Measurements from ENCODE around the gene FARS2. TPM values are rescaled to one million over a fixed set of nuclear protein-coding genes. Genes with fewer than 3 reads are reported as not detected.

The FARS2 gene
- total RNA-seq, 2 donors from 2014 or later = 23.9 to 26.0 TPM

DNA sequence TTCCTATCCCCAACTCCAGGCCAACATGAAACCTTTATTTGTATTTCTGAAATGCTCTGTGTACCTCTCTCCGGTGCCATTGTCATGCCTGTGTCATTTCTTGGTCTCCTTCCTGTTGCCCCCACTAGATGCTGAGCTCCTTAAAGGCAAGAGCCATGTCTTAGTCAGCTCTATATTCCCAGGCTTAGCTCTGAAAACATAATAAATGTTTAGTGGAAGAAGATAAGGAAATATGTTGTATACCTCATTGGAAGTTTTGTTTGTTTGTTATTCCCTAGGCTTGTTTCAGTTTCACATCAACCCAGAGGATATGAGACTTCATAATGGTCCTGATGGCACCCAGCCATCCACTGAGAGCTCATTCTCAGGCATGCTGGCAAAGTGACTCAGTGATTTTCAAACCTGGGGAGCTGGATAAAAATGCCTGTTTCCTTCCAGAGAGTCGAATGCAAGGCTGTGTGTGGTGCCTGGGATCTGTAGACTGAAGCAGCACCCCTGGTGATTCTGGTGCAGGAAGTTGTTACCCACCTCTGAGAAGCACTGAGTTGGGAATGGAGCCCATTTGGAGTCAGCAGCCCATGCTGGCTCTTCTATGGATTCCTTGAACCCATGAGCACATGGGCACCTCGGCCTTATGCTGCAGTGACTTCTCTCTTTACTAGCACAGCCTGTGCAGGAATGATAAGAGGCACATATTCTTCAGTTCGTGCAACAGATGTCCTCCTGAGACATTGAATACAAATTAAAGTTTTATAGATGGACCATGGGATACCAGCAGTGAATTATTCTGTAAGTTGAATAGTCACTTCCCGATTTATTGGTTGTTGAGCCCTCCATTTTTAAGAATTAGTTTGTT is 205.2 kb downstream of the FARS2 start:
- Mint-ChIP-seq H3K4me1 (ENCODE audit: low read depth) (peaks cover 15% of the 10 kb centered on the region), H3K9me3 (no peaks in the 10 kb centered on the region), H3K27ac (peak overlapping the region; percentile 33), H3K27me3 (ENCODE audit: low read depth) (no peaks in the 10 kb centered on the region), H3K4me3 (no peak overlapping the region), H3K36me3 (ENCODE audit: insufficient read depth in 2 of 2) (no peaks in the 10 kb centered on the region)
- DNase-seq (no peak), ATAC-seq (replicated peaks in 1 of 2) (no peak)

DNA sequence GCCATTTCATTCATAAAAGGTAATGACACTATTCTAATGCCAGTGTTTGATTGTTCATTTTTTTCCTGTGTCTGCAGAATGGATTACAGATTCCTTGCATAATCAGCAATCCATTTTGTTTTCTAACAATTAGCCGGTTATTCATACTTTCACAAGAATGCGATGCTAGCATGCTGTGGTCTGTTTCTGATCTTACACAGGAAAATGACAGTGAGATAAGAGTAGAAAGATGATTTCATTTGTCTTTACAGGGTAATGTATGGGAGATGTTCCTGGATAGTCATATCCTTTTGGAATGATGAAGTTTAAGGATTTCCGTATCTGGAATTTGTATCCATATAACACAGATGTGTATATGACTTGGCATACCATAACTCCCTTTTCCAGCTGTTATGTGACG is 207.3 kb downstream of the FARS2 start:
- no peak overlapping the region for H3K27ac Mint-ChIP-seq
- H3K4me3 Mint-ChIP-seq = no peak overlapping the region
- ATAC-seq (replicated peaks in 1 of 2) (no peak), DNase-seq (no peak)
- no peaks in the 10 kb centered on the region for H3K36me3 Mint-ChIP-seq (ENCODE audit: insufficient read depth in 2 of 2)
- peaks cover 15% of the 10 kb centered on the region for H3K4me1 Mint-ChIP-seq (ENCODE audit: low read depth)
- no peaks in the 10 kb centered on the region for H3K27me3 Mint-ChIP-seq (ENCODE audit: low read depth)
- no peaks in the 10 kb centered on the region for H3K9me3 Mint-ChIP-seq

DNA sequence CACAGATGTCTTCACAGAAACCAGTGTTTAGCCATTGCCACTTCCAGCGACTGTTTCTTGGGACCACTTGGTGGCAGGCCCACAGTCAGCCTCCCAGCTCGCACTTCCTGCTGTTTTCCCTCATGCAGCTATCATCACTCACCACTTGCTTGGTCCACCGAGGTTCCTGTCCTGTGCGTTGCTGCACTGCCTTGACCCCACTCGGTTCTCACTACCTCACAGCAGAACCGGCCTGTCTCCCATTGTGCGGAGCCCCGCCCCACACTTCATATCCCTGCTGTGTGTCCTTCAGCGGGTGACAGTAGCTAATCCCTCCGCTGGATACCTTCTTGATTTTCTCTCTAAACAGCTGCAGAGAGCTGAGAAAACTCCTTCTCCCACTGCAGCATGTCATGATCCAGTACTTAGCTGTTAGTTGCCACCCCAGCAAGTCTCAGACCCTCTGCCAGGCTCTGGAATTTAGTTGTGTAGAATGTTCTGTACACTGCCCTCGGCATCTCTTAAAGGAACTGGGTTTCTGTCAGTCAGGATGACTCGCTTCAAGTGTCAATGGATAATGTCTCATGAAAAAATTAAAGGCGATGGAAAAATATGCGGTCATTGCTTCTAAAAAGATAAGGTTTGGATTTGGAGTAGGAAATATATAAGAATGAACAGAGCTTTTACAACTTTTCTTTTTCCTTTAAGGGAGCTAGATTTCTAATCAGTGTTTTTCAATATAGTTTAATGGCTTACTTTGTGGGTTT is 208.0 kb downstream of the FARS2 start:
- DNase-seq (no peak), ATAC-seq (replicated peaks in 1 of 2) (no peak)
- H3K27me3 Mint-ChIP-seq (ENCODE audit: low read depth) = no peaks in the 10 kb centered on the region
- H3K9me3 Mint-ChIP-seq = no peaks in the 10 kb centered on the region
- H3K27ac Mint-ChIP-seq = no peak overlapping the region
- H3K36me3 Mint-ChIP-seq (ENCODE audit: insufficient read depth in 2 of 2) = no peaks in the 10 kb centered on the region
- no peak overlapping the region for H3K4me3 Mint-ChIP-seq
- H3K4me1 Mint-ChIP-seq (ENCODE audit: low read depth) = peaks cover 15% of the 10 kb centered on the region

DNA sequence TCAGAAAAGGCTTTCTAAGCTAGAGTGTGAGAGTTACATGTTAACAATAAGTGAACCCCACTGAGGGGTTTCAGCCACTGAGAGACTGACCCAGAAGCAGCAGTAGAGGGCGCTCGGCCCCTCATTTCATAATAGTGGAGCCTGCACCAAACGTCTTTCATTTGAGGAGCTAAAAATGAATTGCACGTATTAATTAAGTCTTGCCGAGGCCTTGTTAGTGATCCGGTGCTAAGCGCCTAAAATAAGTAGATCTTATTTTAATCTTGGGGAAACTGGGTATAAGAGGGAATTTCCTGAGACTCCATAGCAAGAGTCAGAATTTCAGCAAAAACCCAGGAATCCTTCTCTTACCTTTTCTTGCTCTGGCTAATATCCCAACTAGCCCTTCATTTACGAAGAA is 209.7 kb downstream of the FARS2 start:
- H3K36me3 Mint-ChIP-seq (ENCODE audit: insufficient read depth in 2 of 2) = peaks cover 0 to 2% of the 10 kb centered on the region in 2 donors

DNA sequence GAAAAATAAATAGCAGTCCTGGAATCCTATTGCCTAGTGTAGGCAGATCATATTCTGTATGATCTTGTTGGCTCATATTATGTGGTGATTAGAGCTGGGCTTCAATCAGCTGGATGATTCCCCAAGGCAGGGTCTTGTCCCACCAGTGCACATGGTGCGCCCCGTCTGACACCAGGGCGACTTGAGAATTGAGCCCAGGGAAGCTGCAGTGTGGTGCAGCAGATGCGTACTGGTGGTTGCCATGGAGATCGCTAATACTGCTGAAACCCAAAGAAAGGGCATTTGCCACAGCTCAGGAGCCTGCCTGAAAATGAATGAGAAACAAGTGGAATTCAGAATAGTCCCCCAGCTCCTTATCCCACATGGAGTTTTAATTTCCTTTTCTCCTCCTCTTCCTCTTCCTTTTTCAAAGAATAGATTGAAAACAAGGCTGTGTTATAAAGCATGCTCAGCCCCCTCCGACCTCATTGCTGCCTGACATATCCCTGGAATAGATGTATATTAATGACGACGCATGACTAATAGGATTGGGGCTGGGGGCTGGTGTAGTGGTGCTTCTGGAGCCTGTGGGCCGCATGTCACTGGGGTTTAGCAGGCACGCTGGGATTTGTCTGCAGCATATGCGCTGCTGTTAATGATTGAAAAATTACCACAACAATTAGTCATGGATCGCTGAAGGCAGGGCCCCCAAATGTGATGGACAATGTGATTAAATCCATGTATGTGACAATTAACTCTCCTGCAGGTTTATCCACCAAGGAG is 210.5 kb downstream of the FARS2 start:
- DNase-seq (no peak), ATAC-seq (replicated peaks in 1 of 2) (no peak)
- H3K4me1 Mint-ChIP-seq (ENCODE audit: low read depth) = peaks cover 24% of the 10 kb centered on the region
- H3K27me3 Mint-ChIP-seq (ENCODE audit: low read depth) = no peaks in the 10 kb centered on the region
- H3K36me3 Mint-ChIP-seq (ENCODE audit: insufficient read depth in 2 of 2) = peaks cover 0 to 2% of the 10 kb centered on the region in 2 donors
- H3K9me3 Mint-ChIP-seq = no peaks in the 10 kb centered on the region
- no peak overlapping the region for H3K4me3 Mint-ChIP-seq
- no peak overlapping the region for H3K27ac Mint-ChIP-seq

More for the DNA sequence above, 209.7 kb downstream of the FARS2 start:
- H3K4me1 Mint-ChIP-seq (ENCODE audit: low read depth) = peaks cover 18% of the 10 kb centered on the region
- peak; percentile 60 to 71 for ATAC-seq (replicated peaks in 1 of 2)
- H3K27me3 Mint-ChIP-seq (ENCODE audit: low read depth) = no peaks in the 10 kb centered on the region
- H3K9me3 Mint-ChIP-seq = no peaks in the 10 kb centered on the region
- no peak overlapping the region for H3K4me3 Mint-ChIP-seq
- H3K27ac Mint-ChIP-seq = no peak overlapping the region
- DNase-seq = peak; percentile 60 to 63

DNA sequence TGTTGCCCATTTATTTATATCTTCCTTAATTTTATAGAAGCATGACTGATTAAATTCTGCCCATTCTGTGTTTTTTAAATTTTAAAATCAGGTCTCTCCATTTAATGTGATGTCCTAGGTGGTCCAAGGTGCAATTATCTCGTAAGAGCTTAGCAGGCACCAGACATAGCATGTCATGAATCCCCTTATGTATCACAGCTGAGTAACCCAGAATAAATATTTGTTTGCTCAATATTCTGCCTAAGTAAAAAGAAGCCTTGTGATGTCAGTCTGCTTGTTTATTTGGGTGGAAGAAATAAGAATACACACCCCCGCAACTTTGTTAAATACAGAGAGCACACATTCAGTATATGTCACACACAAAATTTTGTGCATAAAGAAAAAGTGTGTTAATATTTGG is 211.3 kb downstream of the FARS2 start:
- H3K4me3 Mint-ChIP-seq = no peak overlapping the region

DNA sequence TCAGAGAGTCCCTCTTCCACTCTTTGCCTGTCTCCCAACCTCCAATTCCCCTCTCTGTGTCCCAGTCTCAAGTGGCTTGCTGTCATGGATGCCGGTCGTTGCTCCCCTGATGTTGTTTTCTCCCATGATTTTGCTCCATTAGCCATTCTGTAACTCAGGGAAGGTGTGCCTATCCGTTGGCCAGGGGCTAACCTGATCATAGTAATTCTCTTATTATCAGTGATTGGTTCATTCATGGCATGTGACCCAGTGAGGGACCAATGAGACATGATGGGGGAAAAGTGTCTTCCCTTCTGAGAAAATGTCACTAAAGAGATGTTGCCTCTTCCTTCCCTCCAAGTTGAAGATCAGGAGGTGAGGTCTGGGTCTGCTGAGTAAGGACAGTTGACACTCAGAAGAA is 214.5 kb downstream of the FARS2 start:
- peaks cover 0 to 2% of the 10 kb centered on the region in 2 donors for H3K36me3 Mint-ChIP-seq (ENCODE audit: insufficient read depth in 2 of 2)
- H3K4me1 Mint-ChIP-seq (ENCODE audit: low read depth) = peaks cover 9% of the 10 kb centered on the region
- H3K27me3 Mint-ChIP-seq (ENCODE audit: low read depth) = no peaks in the 10 kb centered on the region
- no peak for DNase-seq
- H3K27ac Mint-ChIP-seq = no peak overlapping the region
- no peak for ATAC-seq (replicated peaks in 1 of 2)
- H3K9me3 Mint-ChIP-seq = no peaks in the 10 kb centered on the region
- no peak overlapping the region for H3K4me3 Mint-ChIP-seq

More for the DNA sequence above, 211.3 kb downstream of the FARS2 start:
- Mint-ChIP-seq H3K27me3 (ENCODE audit: low read depth) (no peaks in the 10 kb centered on the region), H3K9me3 (no peaks in the 10 kb centered on the region), H3K36me3 (ENCODE audit: insufficient read depth in 2 of 2) (peaks cover 0 to 2% of the 10 kb centered on the region in 2 donors), H3K4me1 (ENCODE audit: low read depth) (peaks cover 20% of the 10 kb centered on the region), H3K27ac (no peak overlapping the region)
- DNase-seq (no peak), ATAC-seq (replicated peaks in 1 of 2) (no peak)

DNA sequence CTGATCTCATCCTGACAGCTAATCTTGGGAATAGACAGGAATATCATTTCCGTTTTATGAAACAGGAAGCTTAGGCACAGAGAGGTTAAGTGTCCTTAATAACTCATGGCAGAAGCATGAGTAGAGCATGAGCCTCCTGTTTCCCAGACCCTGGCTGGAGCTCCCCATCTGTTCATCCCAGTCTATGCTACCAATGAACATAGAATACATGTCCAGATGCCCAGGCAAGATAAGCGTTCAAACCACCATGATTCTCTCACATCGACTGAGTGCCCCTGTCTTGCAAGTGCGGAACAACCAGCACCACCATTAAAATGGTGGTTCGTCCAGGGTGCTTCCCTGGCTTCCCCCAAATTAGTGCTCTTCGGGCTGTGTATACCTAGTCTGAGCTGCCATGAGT is 217.1 kb downstream of the FARS2 start:
- H3K9me3 Mint-ChIP-seq = no peaks in the 10 kb centered on the region
- H3K27me3 Mint-ChIP-seq (ENCODE audit: low read depth) = no peaks in the 10 kb centered on the region
- H3K4me1 Mint-ChIP-seq (ENCODE audit: low read depth) = peaks cover 9% of the 10 kb centered on the region
- H3K27ac Mint-ChIP-seq = no peak overlapping the region
- ATAC-seq (replicated peaks in 1 of 2) (no peak), DNase-seq (no peak)
- H3K36me3 Mint-ChIP-seq (ENCODE audit: insufficient read depth in 2 of 2) = peaks cover 0 to 2% of the 10 kb centered on the region in 2 donors
- no peak overlapping the region for H3K4me3 Mint-ChIP-seq

DNA sequence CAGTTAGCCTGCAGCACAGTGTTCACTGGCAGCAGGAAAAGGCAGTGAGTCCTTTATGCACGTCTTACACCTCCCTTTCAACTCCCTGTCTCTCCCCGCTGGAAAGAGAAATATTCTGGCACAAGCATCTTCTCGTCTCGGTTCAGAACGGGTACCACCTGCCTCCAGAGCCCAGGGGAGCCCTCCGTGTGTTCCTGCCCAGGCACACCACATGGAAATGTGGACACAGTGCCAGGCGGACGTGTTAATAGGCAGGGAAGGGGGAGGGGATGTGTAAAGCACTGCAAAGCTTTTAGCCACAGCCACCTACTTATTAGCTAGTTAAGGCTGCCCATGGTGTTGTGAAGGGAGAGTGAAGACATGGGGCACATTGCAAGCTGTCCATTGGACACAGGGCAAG is 219.7 kb downstream of the FARS2 start:
- H3K4me3 Mint-ChIP-seq = no peak overlapping the region
- H3K9me3 Mint-ChIP-seq = no peaks in the 10 kb centered on the region
- H3K36me3 Mint-ChIP-seq (ENCODE audit: insufficient read depth in 2 of 2) = no peaks in the 10 kb centered on the region
- peaks cover 7% of the 10 kb centered on the region for H3K4me1 Mint-ChIP-seq (ENCODE audit: low read depth)
- DNase-seq (no peak), ATAC-seq (replicated peaks in 1 of 2) (no peak)
- no peaks in the 10 kb centered on the region for H3K27me3 Mint-ChIP-seq (ENCODE audit: low read depth)
- no peak overlapping the region for H3K27ac Mint-ChIP-seq

DNA sequence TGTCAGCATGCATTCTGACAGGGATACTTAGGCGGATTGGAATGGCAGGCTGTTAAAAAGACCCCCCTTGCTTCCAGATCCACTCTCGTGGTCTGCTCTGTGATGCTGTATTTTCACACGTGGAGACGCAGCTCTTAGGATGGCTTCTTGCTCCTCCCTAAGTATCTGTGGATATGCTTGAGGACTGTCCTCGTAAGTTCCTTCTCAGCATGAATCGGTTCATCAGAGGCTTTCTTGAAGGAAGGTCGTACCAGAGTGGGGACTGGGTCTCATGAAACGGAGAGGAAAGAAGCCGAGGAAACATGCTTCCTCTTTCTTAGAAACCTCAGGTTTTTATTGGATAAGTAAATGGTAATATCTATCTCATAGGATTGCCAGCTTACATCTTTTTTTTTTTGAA is 220.4 kb downstream of the FARS2 start:
- H3K36me3 Mint-ChIP-seq (ENCODE audit: insufficient read depth in 2 of 2) = no peaks in the 10 kb centered on the region

DNA sequence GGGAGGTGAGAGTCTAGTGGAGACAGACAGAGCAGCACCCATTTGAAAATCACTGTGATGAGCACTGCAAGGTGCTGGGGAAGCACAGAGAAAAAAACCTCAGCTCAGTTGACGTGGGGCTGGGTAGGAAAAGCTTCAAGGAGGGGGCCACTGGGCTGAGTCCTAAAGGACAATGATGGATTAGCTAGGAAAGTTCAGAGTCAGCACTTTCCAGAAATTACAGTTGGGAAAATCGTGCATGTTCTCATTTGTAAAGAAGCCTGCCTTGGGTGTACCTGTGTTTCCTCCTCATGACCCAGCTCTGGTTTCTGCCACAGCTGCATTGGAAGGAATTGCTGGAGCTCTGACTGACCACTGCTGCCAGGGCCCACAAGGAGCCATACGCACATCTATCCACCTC is 221.3 kb downstream of the FARS2 start:
- Mint-ChIP-seq H3K27ac (no peak overlapping the region), H3K4me1 (ENCODE audit: low read depth) (peaks cover 5% of the 10 kb centered on the region), H3K9me3 (no peaks in the 10 kb centered on the region), H3K36me3 (ENCODE audit: insufficient read depth in 2 of 2) (no peaks in the 10 kb centered on the region), H3K27me3 (ENCODE audit: low read depth) (no peaks in the 10 kb centered on the region), H3K4me3 (no peak overlapping the region)
- no peak for DNase-seq
- ATAC-seq (replicated peaks in 1 of 2) = no peak

More for the DNA sequence above, 220.4 kb downstream of the FARS2 start:
- H3K4me3 Mint-ChIP-seq = no peak overlapping the region
- no peaks in the 10 kb centered on the region for H3K27me3 Mint-ChIP-seq (ENCODE audit: low read depth)
- no peak overlapping the region for H3K27ac Mint-ChIP-seq
- peaks cover 5% of the 10 kb centered on the region for H3K4me1 Mint-ChIP-seq (ENCODE audit: low read depth)
- H3K9me3 Mint-ChIP-seq = no peaks in the 10 kb centered on the region
- no peak for ATAC-seq (replicated peaks in 1 of 2)
- DNase-seq = no peak

DNA sequence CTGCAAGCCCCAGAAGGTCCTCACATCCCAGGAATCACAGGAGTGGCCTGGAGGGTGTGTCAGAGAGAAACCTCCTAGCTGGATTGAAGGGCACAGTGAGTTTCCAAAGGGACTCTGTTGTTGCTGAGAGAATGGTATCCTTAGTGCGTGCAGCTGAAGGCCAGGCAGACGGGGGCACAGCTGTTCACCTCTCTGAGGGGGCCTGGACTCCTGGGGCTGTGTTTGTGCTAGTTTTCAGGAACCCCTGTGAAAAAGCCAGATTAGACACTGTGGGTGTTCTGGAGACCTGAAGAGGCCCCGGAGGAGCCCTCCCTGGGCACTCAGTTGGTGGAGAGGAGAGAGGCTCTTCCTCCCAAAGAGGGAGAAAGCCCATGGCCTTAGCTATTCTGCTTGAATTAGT is 223.4 kb downstream of the FARS2 start:
- Mint-ChIP-seq H3K9me3 (peaks cover 0 to 2% of the 10 kb centered on the region in 2 donors), H3K27me3 (ENCODE audit: low read depth) (no peaks in the 10 kb centered on the region), H3K4me3 (no peak overlapping the region), H3K4me1 (ENCODE audit: low read depth) (peaks cover 5% of the 10 kb centered on the region), H3K27ac (no peak overlapping the region), H3K36me3 (ENCODE audit: insufficient read depth in 2 of 2) (peaks cover 2 to 5% of the 10 kb centered on the region in 2 donors)
- DNase-seq (no peak), ATAC-seq (replicated peaks in 1 of 2) (no peak)

DNA sequence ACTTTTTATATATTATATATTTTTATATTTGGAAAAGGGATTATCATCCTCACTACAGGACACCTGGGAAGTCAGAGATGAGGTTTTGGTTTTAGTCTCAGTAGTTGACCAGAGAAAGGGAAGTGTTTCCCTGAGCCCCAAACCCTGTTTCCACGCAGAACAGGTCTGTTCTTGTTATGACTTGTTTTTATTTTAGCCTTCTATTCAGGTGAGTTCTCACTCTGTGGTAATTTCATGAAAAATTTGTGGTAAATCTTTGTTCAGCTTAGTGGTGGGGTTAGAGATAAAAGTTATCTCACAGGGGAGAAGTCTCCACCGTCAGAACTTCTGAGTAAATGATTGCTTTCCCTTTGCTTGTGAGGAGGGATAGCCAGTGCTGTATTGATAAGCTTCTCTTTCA is 224.9 kb downstream of the FARS2 start:
- Mint-ChIP-seq H3K36me3 (ENCODE audit: insufficient read depth in 2 of 2) (peaks cover 2 to 5% of the 10 kb centered on the region in 2 donors), H3K27ac (no peak overlapping the region), H3K4me1 (ENCODE audit: low read depth) (peaks cover 5% of the 10 kb centered on the region), H3K4me3 (no peak overlapping the region), H3K9me3 (peaks cover 0 to 2% of the 10 kb centered on the region in 2 donors), H3K27me3 (ENCODE audit: low read depth) (no peaks in the 10 kb centered on the region)
- DNase-seq (no peak), ATAC-seq (replicated peaks in 1 of 2) (no peak)
